Mesendoderm (in vitro differentiated cells): ENCODE data around the gene CCDC117.
"Not testable (repeated sequence)": the region's sequence is repeated elsewhere in the genome, so short reads cannot be mapped to it uniquely, and the experiment has no call there.

Source experiments
- DNase-seq: peaks from one replicate; pipeline ENCODE4 v3.0.0; 2013
- H2AK5ac ChIP-seq: 2 replicates; pipeline ENCODE4 v1.6.1; 2013; ENCODE audit warnings: low read length, inconsistent platforms
- H2BK120ac ChIP-seq: 2 replicates; pipeline ENCODE4 v1.6.1; 2013; ENCODE audit warnings: low read depth, mild to moderate bottlenecking, low read length, moderate library complexity, mixed read lengths
- H2BK15ac ChIP-seq: replicated peaks from 2 replicates; pipeline ENCODE4 v1.6.1; 2013; ENCODE audit warnings: low read depth, mild to moderate bottlenecking, moderate library complexity
- H2BK5ac ChIP-seq: 2 replicates; pipeline ENCODE4 v1.6.1; 2013; ENCODE audit warnings: low read length, inconsistent platforms
- H3K18ac ChIP-seq: 2 replicates; pipeline ENCODE4 v1.6.1; 2013; ENCODE audit warnings: mild to moderate bottlenecking, low read length, mixed read lengths
- H3K23ac ChIP-seq: one replicate; pipeline ENCODE4 v1.6.1; 2013; ENCODE audit warnings: low read length
- H3K27ac ChIP-seq: 2 replicates; pipeline ENCODE4 v1.5.1; 2013; ENCODE audit warnings: low read depth, mild to moderate bottlenecking, inconsistent platforms, low read length, moderate library complexity
- H3K27me3 ChIP-seq: 2 replicates; pipeline ENCODE4 v1.6.1; 2013; ENCODE audit warnings: low read length, control low read depth, mild to moderate bottlenecking, inconsistent platforms; ENCODE audit not compliant: insufficient read depth, poor library complexity
- H3K36me3 ChIP-seq: 2 replicates; pipeline ENCODE4 v1.6.1; 2013; ENCODE audit warnings: low read length, inconsistent platforms; ENCODE audit not compliant: control insufficient read depth, insufficient read depth
- H3K4ac ChIP-seq: one replicate; pipeline ENCODE4 v1.6.1; 2013; ENCODE audit warnings: low read depth, mild to moderate bottlenecking, low read length, moderate library complexity
- H3K4me1 ChIP-seq: 2 replicates; pipeline ENCODE4 v1.6.1; 2013; ENCODE audit warnings: low read depth, low read length, inconsistent platforms; ENCODE audit not compliant: control insufficient read depth
- H3K4me2 ChIP-seq: 2 replicates; pipeline ENCODE4 v1.6.1; 2013; ENCODE audit warnings: low read length
- H3K4me3 ChIP-seq: 2 replicates; pipeline ENCODE4 v1.5.1; 2013; ENCODE audit warnings: mild to moderate bottlenecking, low read length
- H3K56ac ChIP-seq: one replicate; pipeline ENCODE4 v1.6.1; 2013; ENCODE audit warnings: low read length
- H3K79me1 ChIP-seq: 2 replicates; pipeline ENCODE4 v1.6.1; 2013; ENCODE audit warnings: low read length, inconsistent platforms
- H3K79me2 ChIP-seq: 2 replicates; pipeline ENCODE4 v1.6.1; 2013; ENCODE audit warnings: mild to moderate bottlenecking, low read length; ENCODE audit not compliant: control insufficient read depth, insufficient read depth
- H3K9ac ChIP-seq: 2 replicates; pipeline ENCODE4 v1.6.1; 2013; ENCODE audit warnings: low read length, inconsistent platforms
- H4K5ac ChIP-seq: one replicate; pipeline ENCODE4 v1.6.1; 2013; ENCODE audit warnings: low read length
- H4K8ac ChIP-seq: one replicate; pipeline ENCODE4 v1.6.1; 2013; ENCODE audit warnings: low read depth, mild to moderate bottlenecking, control low read depth, low read length, moderate library complexity
- WGBS: extraction: QIAGEN DNeasy Blood & Tissue Kit; methylation state at CpG from one replicate; pipeline ENCODE4 v1.1.7; 2013; ENCODE audit warnings: low lambda C conversion rate, missing lambda C conversion rate; ENCODE audit not compliant: insufficient coverage; ENCODE audit errors: extremely low coverage; 5-methylcytosine and 5-hydroxymethylcytosine counted together

CCDC117 gene

GRCh38 chr22:28800308-28801041 is 28.0 kb downstream of the CCDC117 start, which contains the start of gene XBP1:
Gene XBP1, minus strand, starts transcription at chr22:28800569.
- peak within 1 kb of the TSS; percentile 91 for H2AK5ac ChIP-seq
- no CpG with 5 or more reads among the region's 78 CpGs for WGBS
- peak; percentile 96 for DNase-seq

GRCh38 chr22:28801845-28802594 is 29.5 kb downstream of the CCDC117 start:
- no peak for DNase-seq
- H3K9ac ChIP-seq, result peak overlapping the region; percentile 39
- no CpG with 5 or more reads among the region's 14 CpGs for WGBS

More at GRCh38 chr22:28800308-28801041, 28.0 kb downstream of the CCDC117 start, which contains the start of gene XBP1:
- H3K18ac ChIP-seq, result peak within 1 kb of the TSS; percentile 91
- H3K4me2 ChIP-seq, result peak within 1 kb of the TSS; percentile 63
- peak within 1 kb of the TSS; percentile 100 for H3K4ac ChIP-seq
- peak within 1 kb of the TSS; percentile 69 for H3K27ac ChIP-seq
- peak within 1 kb of the TSS; percentile 99 for H3K9ac ChIP-seq
- peak within 1 kb of the TSS; percentile 69 for H2BK120ac ChIP-seq
- no peaks in the 10 kb centered on the region for H3K27me3 ChIP-seq
- H3K79me2 ChIP-seq, result peaks cover 33% of the 10 kb centered on the region
- H3K79me1 ChIP-seq, result peaks cover 8% of the 10 kb centered on the region
- H3K36me3 ChIP-seq, result peaks cover 8% of the 10 kb centered on the region
- peak within 1 kb of the TSS; percentile 96 for H3K56ac ChIP-seq
- H3K4me3 ChIP-seq, result peak within 1 kb of the TSS; percentile 69
- H3K23ac ChIP-seq, result peak within 1 kb of the TSS; percentile 54
- no peak within 1 kb of the TSS for H4K5ac ChIP-seq
- H3K4me1 ChIP-seq, result peaks cover 3% of the 10 kb centered on the region
- H4K8ac ChIP-seq, result peak within 1 kb of the TSS; percentile 91
- peak within 1 kb of the TSS; percentile 88 for H2BK5ac ChIP-seq
- no peak within 1 kb of the TSS for H2BK15ac ChIP-seq

DNA sequence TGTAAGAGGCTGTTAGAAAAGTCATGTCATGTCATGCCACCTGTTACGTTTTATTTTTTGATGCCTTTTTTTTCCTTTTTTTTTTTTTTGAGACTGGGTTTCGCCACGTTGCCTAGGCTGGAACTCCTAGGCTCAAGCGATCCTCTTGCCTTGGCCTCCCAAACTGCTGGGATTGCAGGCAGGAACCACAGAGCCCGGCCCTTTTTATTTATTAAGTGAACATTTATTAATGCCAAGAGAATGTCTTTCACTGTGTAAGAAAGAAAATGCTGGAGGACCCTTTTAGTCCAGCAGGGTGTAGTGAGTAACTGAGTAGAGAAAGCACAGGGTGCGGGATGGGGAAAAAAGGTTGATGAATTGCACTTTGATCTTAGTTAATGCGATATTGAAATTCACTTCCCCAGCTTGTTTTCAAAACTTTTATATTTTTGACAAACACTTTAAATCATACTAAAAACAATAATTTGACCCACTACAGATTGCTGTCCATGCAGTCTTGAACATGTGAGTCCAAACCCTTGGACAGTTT is 30.2 kb downstream of the CCDC117 start:
- DNase-seq, result no peak
- H3K4me2 ChIP-seq, result no peak overlapping the region
- H3K18ac ChIP-seq, result no peak overlapping the region
- H3K79me2 ChIP-seq, result peaks cover 24% of the 10 kb centered on the region
- H3K79me1 ChIP-seq, result no peaks in the 10 kb centered on the region
- H3K4ac ChIP-seq, result no peak overlapping the region
- H3K9ac ChIP-seq, result no peak overlapping the region
- no peak overlapping the region for H3K23ac ChIP-seq
- H4K8ac ChIP-seq, result no peak overlapping the region
- no peak overlapping the region for H2BK5ac ChIP-seq
- H4K5ac ChIP-seq, result no peak overlapping the region
- WGBS, result no CpG with 5 or more reads among the region's 7 CpGs
- H3K27ac ChIP-seq, result no peak overlapping the region
- peaks cover 3% of the 10 kb centered on the region for H3K4me1 ChIP-seq
- no peak overlapping the region for H2BK15ac ChIP-seq
- no peak overlapping the region for H3K56ac ChIP-seq
- H3K36me3 ChIP-seq, result no peaks in the 10 kb centered on the region
- no peak overlapping the region for H3K4me3 ChIP-seq
- no peak overlapping the region for H2BK120ac ChIP-seq
- no peak overlapping the region for H2AK5ac ChIP-seq
- no peaks in the 10 kb centered on the region for H3K27me3 ChIP-seq

More at GRCh38 chr22:28801845-28802594, 29.5 kb downstream of the CCDC117 start:
- H4K5ac ChIP-seq, result peak overlapping the region; percentile 30
- peak overlapping the region; percentile 41 for H3K4ac ChIP-seq
- H3K56ac ChIP-seq, result peak overlapping the region; percentile 70
- no peak overlapping the region for H2BK5ac ChIP-seq
- no peak overlapping the region for H3K27ac ChIP-seq
- H4K8ac ChIP-seq, result no peak overlapping the region
- H3K23ac ChIP-seq, result no peak overlapping the region
- H3K79me2 ChIP-seq, result peaks cover 28% of the 10 kb centered on the region
- no peaks in the 10 kb centered on the region for H3K27me3 ChIP-seq
- peaks cover 3% of the 10 kb centered on the region for H3K4me1 ChIP-seq
- H2BK15ac ChIP-seq, result no peak overlapping the region
- H3K4me2 ChIP-seq, result no peak overlapping the region
- H3K4me3 ChIP-seq, result no peak overlapping the region
- H3K36me3 ChIP-seq, result no peaks in the 10 kb centered on the region
- H3K18ac ChIP-seq, result peak overlapping the region; percentile 8
- H2BK120ac ChIP-seq, result no peak overlapping the region
- no peak overlapping the region for H2AK5ac ChIP-seq
- no peaks in the 10 kb centered on the region for H3K79me1 ChIP-seq

DNA sequence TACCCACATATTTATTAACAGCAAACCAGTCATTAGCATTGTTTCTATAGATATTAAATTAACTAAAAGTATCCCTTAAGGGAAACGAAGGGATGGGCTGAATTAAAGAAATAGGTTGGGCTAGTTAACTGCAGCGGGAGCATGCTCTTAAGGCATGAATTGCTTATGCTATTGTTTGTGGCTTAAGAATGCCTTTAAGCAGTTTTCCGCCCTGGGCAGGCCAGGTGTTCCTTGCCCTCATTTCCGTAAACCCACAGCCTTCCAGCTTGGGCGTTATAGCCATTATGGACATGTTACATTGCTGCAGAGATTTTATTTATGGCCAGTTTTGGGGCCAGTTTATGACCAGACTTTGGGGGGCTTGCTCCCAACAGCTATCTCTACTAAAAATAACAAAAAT is 32.9 kb downstream of the CCDC117 start:
- H3K79me2 ChIP-seq, H4K8ac ChIP-seq, H3K9ac ChIP-seq, H3K27me3 ChIP-seq, H3K4me3 ChIP-seq, H3K56ac ChIP-seq, H3K36me3 ChIP-seq, H3K79me1 ChIP-seq, H2AK5ac ChIP-seq, H2BK5ac ChIP-seq, H3K4me1 ChIP-seq, H3K4ac ChIP-seq, DNase-seq, H2BK120ac ChIP-seq, H3K4me2 ChIP-seq, H2BK15ac ChIP-seq, H3K27ac ChIP-seq, H3K23ac ChIP-seq, H3K18ac ChIP-seq, H4K5ac ChIP-seq: not testable (repeated sequence)
- WGBS, result no CpG with 5 or more reads among the region's 5 CpGs

GRCh38 chr22:28808716-28809355 is 36.3 kb downstream of the CCDC117 start:
- Histone ChIP-seq H3K79me1 (no peaks in the 10 kb centered on the region), H3K56ac (no peak overlapping the region), H3K4me1 (no peaks in the 10 kb centered on the region), H2BK15ac (no peak overlapping the region), H3K27me3 (no peaks in the 10 kb centered on the region), H3K36me3 (no peaks in the 10 kb centered on the region), H3K27ac (no peak overlapping the region), H3K4me3 (no peak overlapping the region), H3K9ac (no peak overlapping the region), H3K18ac (no peak overlapping the region), H3K79me2 (no peaks in the 10 kb centered on the region), H4K5ac (no peak overlapping the region), H4K8ac (no peak overlapping the region), H2AK5ac (no peak overlapping the region), H2BK120ac (no peak overlapping the region), H3K4me2 (no peak overlapping the region), H3K4ac (no peak overlapping the region), H2BK5ac (no peak overlapping the region), H3K23ac (no peak overlapping the region)
- DNase-seq, result no peak
